IPS-18a (cell line): ENCODE measurements around the gene PPFIA2.

ENCODE experiments used
- H3K27ac ChIP-seq: one replicate; pipeline ENCODE4 v1.5.1; 2013; ENCODE audit warnings: low read length
- H3K27me3 ChIP-seq: one replicate; pipeline ENCODE4 v1.6.1; 2013; ENCODE audit warnings: mild to moderate bottlenecking, low read length; ENCODE audit not compliant: control insufficient read depth, insufficient read depth
- H3K36me3 ChIP-seq: one replicate; pipeline ENCODE4 v1.6.1; 2013; ENCODE audit warnings: low read depth, low read length; ENCODE audit not compliant: control insufficient read depth
- H3K4me1 ChIP-seq: one replicate; pipeline ENCODE4 v1.6.1; 2013; ENCODE audit warnings: low read depth, low read length; ENCODE audit not compliant: control insufficient read depth
- H3K4me3 ChIP-seq: one replicate; pipeline ENCODE4 v1.5.1; 2013; ENCODE audit warnings: low read length
- H3K9ac ChIP-seq: one replicate; pipeline ENCODE4 v1.6.1; 2013; ENCODE audit warnings: mild to moderate bottlenecking, low read length, moderate library complexity
- H3K9me3 ChIP-seq: one replicate; pipeline ENCODE4 v1.6.1; 2013; ENCODE audit warnings: low read depth, low read length; ENCODE audit not compliant: control insufficient read depth

The PPFIA2 gene

GRCh38 chr12:81542065-81543010, 216.8 kb downstream of the PPFIA2 start:
- Histone ChIP-seq H3K27me3 (no peaks in the 10 kb centered on the region), H3K4me3 (no peak overlapping the region), H3K9me3 (no peaks in the 10 kb centered on the region)

GRCh38 chr12:81541121-81541520, 218.0 kb downstream of the PPFIA2 start:
- Histone ChIP-seq H3K27ac (no peak overlapping the region), H3K4me1 (peaks cover 3% of the 10 kb centered on the region), H3K36me3 (no peaks in the 10 kb centered on the region), H3K4me3 (no peak overlapping the region), H3K9ac (no peak overlapping the region), H3K9me3 (no peaks in the 10 kb centered on the region), H3K27me3 (no peaks in the 10 kb centered on the region)

More at GRCh38 chr12:81542065-81543010, 216.8 kb downstream of the PPFIA2 start:
- H3K9ac ChIP-seq, result no peak overlapping the region
- no peak overlapping the region for H3K27ac ChIP-seq
- H3K36me3 ChIP-seq, result no peaks in the 10 kb centered on the region
- peaks cover 3% of the 10 kb centered on the region for H3K4me1 ChIP-seq

- H3K9me3 ChIP-seq, result no peaks in the 10 kb centered on the region
- no peak overlapping the region for H3K4me3 ChIP-seq
- H3K4me1 ChIP-seq, result peaks cover 3% of the 10 kb centered on the region
- H3K27me3 ChIP-seq, result no peaks in the 10 kb centered on the region
- no peaks in the 10 kb centered on the region for H3K36me3 ChIP-seq
- no peak overlapping the region for H3K9ac ChIP-seq
- no peak overlapping the region for H3K27ac ChIP-seq
Measured at GRCh38 chr12:81539279-81539678, 219.9 kb downstream of the PPFIA2 start.

- Histone ChIP-seq H3K9me3 (no peaks in the 10 kb centered on the region), H3K27me3 (no peaks in the 10 kb centered on the region), H3K36me3 (no peaks in the 10 kb centered on the region), H3K9ac (no peak overlapping the region), H3K27ac (no peak overlapping the region), H3K4me1 (no peaks in the 10 kb centered on the region), H3K4me3 (no peak overlapping the region)
Measured at GRCh38 chr12:81533054-81533453, 226.1 kb downstream of the PPFIA2 start.

GRCh38 chr12:81530352-81530751, 228.8 kb downstream of the PPFIA2 start:
- Histone ChIP-seq H3K9me3 (no peaks in the 10 kb centered on the region), H3K4me1 (no peaks in the 10 kb centered on the region), H3K27ac (no peak overlapping the region), H3K4me3 (no peak overlapping the region), H3K9ac (no peak overlapping the region), H3K36me3 (no peaks in the 10 kb centered on the region), H3K27me3 (no peaks in the 10 kb centered on the region)

GRCh38 chr12:81520064-81520945, 238.8 kb downstream of the PPFIA2 start:
- no peaks in the 10 kb centered on the region for H3K9me3 ChIP-seq
- H3K4me1 ChIP-seq, result no peaks in the 10 kb centered on the region
- no peaks in the 10 kb centered on the region for H3K36me3 ChIP-seq
- H3K27me3 ChIP-seq, result no peaks in the 10 kb centered on the region
- no peak overlapping the region for H3K4me3 ChIP-seq
- no peak overlapping the region for H3K27ac ChIP-seq
- H3K9ac ChIP-seq, result no peak overlapping the region

GRCh38 chr12:81518638-81519037, 240.5 kb downstream of the PPFIA2 start:
- Histone ChIP-seq H3K27me3 (no peaks in the 10 kb centered on the region), H3K9me3 (no peaks in the 10 kb centered on the region), H3K9ac (no peak overlapping the region), H3K36me3 (no peaks in the 10 kb centered on the region), H3K4me3 (no peak overlapping the region), H3K27ac (no peak overlapping the region), H3K4me1 (no peaks in the 10 kb centered on the region)

GRCh38 chr12:81517296-81517695, 241.9 kb downstream of the PPFIA2 start:
- H3K36me3 ChIP-seq, result no peaks in the 10 kb centered on the region
- no peaks in the 10 kb centered on the region for H3K27me3 ChIP-seq
- no peaks in the 10 kb centered on the region for H3K4me1 ChIP-seq
- H3K4me3 ChIP-seq, result no peak overlapping the region
- H3K9ac ChIP-seq, result no peak overlapping the region
- no peak overlapping the region for H3K27ac ChIP-seq
- no peaks in the 10 kb centered on the region for H3K9me3 ChIP-seq

- H3K4me3 ChIP-seq, result no peak overlapping the region
- no peaks in the 10 kb centered on the region for H3K9me3 ChIP-seq
- no peaks in the 10 kb centered on the region for H3K36me3 ChIP-seq
- H3K4me1 ChIP-seq, result no peaks in the 10 kb centered on the region
- H3K27ac ChIP-seq, result no peak overlapping the region
- H3K27me3 ChIP-seq, result no peaks in the 10 kb centered on the region
- H3K9ac ChIP-seq, result no peak overlapping the region
Measured at GRCh38 chr12:81502912-81503695, 256.0 kb downstream of the PPFIA2 start.

- H3K36me3 ChIP-seq, result no peaks in the 10 kb centered on the region
- no peak overlapping the region for H3K27ac ChIP-seq
- H3K4me1 ChIP-seq, result no peaks in the 10 kb centered on the region
- H3K27me3 ChIP-seq, result no peaks in the 10 kb centered on the region
- H3K9ac ChIP-seq, result no peak overlapping the region
- no peaks in the 10 kb centered on the region for H3K9me3 ChIP-seq
- H3K4me3 ChIP-seq, result no peak overlapping the region
Measured at GRCh38 chr12:81500788-81501187, 258.4 kb downstream of the PPFIA2 start.

GRCh38 chr12:81499809-81500208, 259.3 kb downstream of the PPFIA2 start:
- H3K27me3 ChIP-seq, result no peaks in the 10 kb centered on the region
- H3K27ac ChIP-seq, result no peak overlapping the region
- H3K4me1 ChIP-seq, result no peaks in the 10 kb centered on the region
- H3K9me3 ChIP-seq, result no peaks in the 10 kb centered on the region
- no peak overlapping the region for H3K9ac ChIP-seq
- H3K4me3 ChIP-seq, result no peak overlapping the region
- H3K36me3 ChIP-seq, result no peaks in the 10 kb centered on the region
